Measurements from ENCODE around the gene ATF7.

The ATF7 gene

DNA sequence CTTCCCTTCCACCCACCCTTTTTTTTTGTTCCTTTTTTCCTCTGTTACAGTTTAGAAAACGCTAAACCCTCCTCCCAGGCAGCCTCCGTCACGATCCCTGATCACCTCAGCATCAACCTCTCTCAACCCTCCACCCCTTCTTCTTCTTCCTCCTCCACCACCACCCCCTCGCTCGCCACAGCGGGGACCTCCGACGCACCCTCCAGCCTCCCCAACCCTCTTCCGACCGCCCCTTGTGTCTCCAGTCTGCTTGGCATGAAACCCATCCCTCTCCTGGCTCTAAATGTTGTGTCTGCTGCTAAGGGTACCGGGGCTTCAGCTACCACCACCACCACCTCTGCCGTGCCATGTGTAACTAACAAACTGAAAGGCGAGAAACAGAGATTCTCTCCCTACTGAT is 151.4 kb downstream of the ATF7 start:
- no peak overlapping the region for H3K27ac ChIP-seq (ENCODE audit: low read length)

DNA sequence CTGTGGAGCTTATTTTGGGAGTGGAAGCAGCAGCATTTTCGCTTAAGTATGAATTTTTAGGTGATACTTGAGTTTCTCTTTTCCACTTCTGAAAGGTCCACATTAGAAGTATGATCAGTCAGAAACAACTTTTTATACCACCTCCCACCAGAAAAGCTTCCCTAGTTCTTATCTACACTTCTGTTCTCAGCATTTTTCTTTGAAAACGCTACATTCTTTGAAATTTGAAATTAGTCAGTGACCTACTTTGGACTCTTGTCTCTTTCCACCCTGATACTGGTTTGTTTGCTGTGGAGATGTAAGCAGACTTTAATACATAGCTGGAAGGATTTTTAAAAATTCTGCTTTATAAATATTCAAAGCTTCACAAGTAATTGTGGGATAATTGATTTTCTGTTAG is 152.1 kb downstream of the ATF7 start:
- peaks cover 80% of the 10 kb centered on the region for H3K36me3 ChIP-seq (replicated peaks; ENCODE audit: low read depth, low read length)
- H2AFZ ChIP-seq (ENCODE audit: low read depth, low read length) = no peak overlapping the region
- H3K4me2 ChIP-seq (ENCODE audit: low read length) = no peak overlapping the region
- TF ChIP-seq EZH2phosphoT487 (IDR thresholded peaks at IDR 0.05; ENCODE audit: low read depth) (no peak), CTCF (IDR thresholded peaks at IDR 0.05; ENCODE audit: low read depth, low read length) (no peak)
- H3K79me2 ChIP-seq (ENCODE audit: low read length) = peaks cover 67% of the 10 kb centered on the region
- H3K4me3 ChIP-seq (ENCODE audit: low read length) = no peak overlapping the region
- no peak overlapping the region for H3K27ac ChIP-seq (ENCODE audit: low read length)
- peaks cover 58% of the 10 kb centered on the region for H4K20me1 ChIP-seq (ENCODE audit: insufficient read depth, low read length)
- H3K4me1 ChIP-seq (ENCODE audit: low read length) = no peaks in the 10 kb centered on the region
- no peaks in the 10 kb centered on the region for H3K9me3 ChIP-seq (ENCODE audit: insufficient read depth, low read length)
- H3K9ac ChIP-seq (ENCODE audit: low read length) = no peak overlapping the region
- no peaks in the 10 kb centered on the region for H3K27me3 ChIP-seq (ENCODE audit: low read depth, low read length)

More for the DNA sequence above, 151.4 kb downstream of the ATF7 start:
- no peak for TF ChIP-seq EZH2phosphoT487 (IDR thresholded peaks at IDR 0.05; ENCODE audit: low read depth)
- Histone ChIP-seq H3K4me3 (ENCODE audit: low read length) (no peak overlapping the region), H3K4me1 (ENCODE audit: low read length) (0 out of 2 replicates have a peak, but pooled peaks cover under 1% of the 10 kb centered on the region), H3K4me2 (ENCODE audit: low read length) (no peak overlapping the region), H2AFZ (ENCODE audit: low read depth, low read length) (no peak overlapping the region), H3K79me2 (ENCODE audit: low read length) (peaks cover 68% of the 10 kb centered on the region), H3K9ac (ENCODE audit: low read length) (no peak overlapping the region), H4K20me1 (ENCODE audit: insufficient read depth, low read length) (peaks cover 59% of the 10 kb centered on the region), H3K36me3 (replicated peaks; ENCODE audit: low read depth, low read length) (peaks cover 80% of the 10 kb centered on the region), H3K27me3 (ENCODE audit: low read depth, low read length) (no peaks in the 10 kb centered on the region), H3K9me3 (ENCODE audit: insufficient read depth, low read length) (no peaks in the 10 kb centered on the region)

- no peak overlapping the region for H3K27ac ChIP-seq (ENCODE audit: low read length)
- peaks cover 45% of the 10 kb centered on the region for H4K20me1 ChIP-seq (ENCODE audit: insufficient read depth, low read length)
- no peaks in the 10 kb centered on the region for H3K27me3 ChIP-seq (ENCODE audit: low read depth, low read length)
- H3K79me2 ChIP-seq (ENCODE audit: low read length) = peaks cover 70% of the 10 kb centered on the region
- TF ChIP-seq EZH2phosphoT487 (IDR thresholded peaks at IDR 0.05; ENCODE audit: low read depth) (no peak), CTCF (IDR thresholded peaks at IDR 0.05; ENCODE audit: low read depth, low read length) (no peak)
- no peak overlapping the region for H3K4me2 ChIP-seq (ENCODE audit: low read length)
- no peaks in the 10 kb centered on the region for H3K9me3 ChIP-seq (ENCODE audit: insufficient read depth, low read length)
- H3K4me3 ChIP-seq (ENCODE audit: low read length) = no peak overlapping the region
- H3K36me3 ChIP-seq (replicated peaks; ENCODE audit: low read depth, low read length) = peaks cover 83% of the 10 kb centered on the region
- H2AFZ ChIP-seq (ENCODE audit: low read depth, low read length) = no peak overlapping the region
- no peak overlapping the region for H3K9ac ChIP-seq (ENCODE audit: low read length)
- H3K4me1 ChIP-seq (ENCODE audit: low read length) = no peaks in the 10 kb centered on the region
Measured at GRCh38 chr12:53472056-53472582, 154.1 kb downstream of the ATF7 start.

GRCh38 chr12:53468282-53468681 is 157.9 kb downstream of the ATF7 start:
- H3K4me1 ChIP-seq (ENCODE audit: low read length) = no peaks in the 10 kb centered on the region
- no peaks in the 10 kb centered on the region for H3K27me3 ChIP-seq (ENCODE audit: low read depth, low read length)
- H3K79me2 ChIP-seq (ENCODE audit: low read length) = peaks cover 68% of the 10 kb centered on the region
- H3K4me3 ChIP-seq (ENCODE audit: low read length) = no peak overlapping the region
- H3K9ac ChIP-seq (ENCODE audit: low read length) = no peak overlapping the region
- peaks cover 42% of the 10 kb centered on the region for H4K20me1 ChIP-seq (ENCODE audit: insufficient read depth, low read length)
- no peak overlapping the region for H3K4me2 ChIP-seq (ENCODE audit: low read length)
- peaks cover 82% of the 10 kb centered on the region for H3K36me3 ChIP-seq (replicated peaks; ENCODE audit: low read depth, low read length)
- H3K9me3 ChIP-seq (ENCODE audit: insufficient read depth, low read length) = no peaks in the 10 kb centered on the region
- TF ChIP-seq EZH2phosphoT487 (IDR thresholded peaks at IDR 0.05; ENCODE audit: low read depth) (no peak), CTCF (IDR thresholded peaks at IDR 0.05; ENCODE audit: low read depth, low read length) (no peak)
- H3K27ac ChIP-seq (ENCODE audit: low read length) = no peak overlapping the region
- no peak overlapping the region for H2AFZ ChIP-seq (ENCODE audit: low read depth, low read length)

All from OCI-LY3 (cell line).